Hindlimb muscle (tissue), 1 donor: ENCODE results near the gene LCNL1. TPM values are rescaled to one million over a fixed set of nuclear protein-coding genes. Genes with fewer than 3 reads are reported as not detected.
"Not testable (repeated sequence)": the region's sequence is repeated elsewhere in the genome, so short reads cannot be mapped to it uniquely, and the experiment has no call there.

Experiments
- DNase-seq: peaks from one replicate; pipeline ENCODE4 v3.0.0-alpha.2; 2013
- polyA plus RNA-seq: library from polyadenylated mRNA; unstranded; fragments of 120-200 nt; gene quantifications from one replicate; pipeline ENCODE4 v1.2.1, GENCODE V29; 2013; ENCODE audit not compliant: insufficient read length

The LCNL1 gene
- polyA plus RNA-seq, 1 donor, result 0.85 TPM

GRCh38 chr9:136995362-136995761 is 12.6 kb downstream of the LCNL1 start:
- DNase-seq, result no peak

DNA sequence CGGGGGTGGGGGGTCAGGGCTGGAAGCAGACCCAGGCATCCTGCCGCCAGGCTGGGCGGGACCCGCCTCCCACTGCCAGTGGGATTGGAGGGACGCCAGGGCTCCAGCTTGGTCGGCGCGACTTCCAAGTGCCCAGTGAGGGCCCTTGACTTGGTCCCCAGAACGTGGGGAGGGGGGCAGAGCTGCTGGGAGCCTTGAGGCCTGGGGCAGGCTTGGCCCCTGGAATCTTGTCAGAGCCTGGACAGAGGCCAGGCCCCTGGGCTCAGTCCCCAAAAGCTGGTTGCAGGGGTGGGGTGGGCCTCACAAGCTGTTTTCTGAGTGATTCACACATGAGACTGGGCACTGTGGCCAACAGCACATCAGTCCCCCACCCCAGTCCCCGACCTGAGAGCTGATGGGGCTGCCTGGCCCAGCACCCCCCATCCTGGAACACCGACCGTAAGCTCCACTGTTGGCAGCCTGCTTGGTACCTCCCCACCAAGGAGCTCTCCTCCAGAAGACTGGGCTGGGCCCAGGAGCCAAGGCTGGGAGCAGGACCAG is 13.0 kb downstream of the LCNL1 start:
- no peak for DNase-seq

GRCh38 chr9:136996361-136997292 is 13.8 kb downstream of the LCNL1 start, which contains the start of gene CLIC3:
CLIC3 (minus strand) TSS chr9:136996568; CDS start chr9:136996543, 25 bp downstream.
- no peak for DNase-seq

DNA sequence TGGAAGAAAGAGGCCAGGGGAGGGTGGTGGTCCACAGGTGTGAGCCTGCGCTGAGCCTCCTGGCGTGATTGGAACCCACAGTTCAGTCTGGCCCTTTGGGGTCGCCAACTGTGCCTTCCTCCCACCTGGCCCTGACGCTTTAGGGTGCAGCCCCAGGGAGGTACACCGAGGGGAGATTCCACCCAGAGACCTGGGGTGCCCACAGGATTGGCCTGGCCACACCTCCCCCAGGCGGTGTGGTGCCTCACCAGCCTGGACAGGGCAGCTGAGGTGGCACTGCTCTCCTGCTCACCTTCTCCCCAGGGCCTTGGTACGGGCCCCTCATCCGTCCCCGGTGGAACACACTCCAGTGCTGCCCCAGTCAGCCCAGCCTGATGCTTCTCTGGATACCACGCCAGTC is 14.6 kb downstream of the LCNL1 start:
- no peak for DNase-seq

- DNase-seq, result no peak
Observed at GRCh38 chr9:136997830-136998234, 15.0 kb downstream of the LCNL1 start.

GRCh38 chr9:137000177-137000930 is 17.6 kb downstream of the LCNL1 start:
- DNase-seq, result no peak

GRCh38 chr9:137001857-137002645 is 19.3 kb downstream of the LCNL1 start:
- DNase-seq, result no peak

- DNase-seq, result no peak
Observed at GRCh38 chr9:137002646-137003041, 19.9 kb downstream of the LCNL1 start.

GRCh38 chr9:137004285-137004684 is 21.5 kb downstream of the LCNL1 start:
- not testable (repeated sequence) for DNase-seq

DNA sequence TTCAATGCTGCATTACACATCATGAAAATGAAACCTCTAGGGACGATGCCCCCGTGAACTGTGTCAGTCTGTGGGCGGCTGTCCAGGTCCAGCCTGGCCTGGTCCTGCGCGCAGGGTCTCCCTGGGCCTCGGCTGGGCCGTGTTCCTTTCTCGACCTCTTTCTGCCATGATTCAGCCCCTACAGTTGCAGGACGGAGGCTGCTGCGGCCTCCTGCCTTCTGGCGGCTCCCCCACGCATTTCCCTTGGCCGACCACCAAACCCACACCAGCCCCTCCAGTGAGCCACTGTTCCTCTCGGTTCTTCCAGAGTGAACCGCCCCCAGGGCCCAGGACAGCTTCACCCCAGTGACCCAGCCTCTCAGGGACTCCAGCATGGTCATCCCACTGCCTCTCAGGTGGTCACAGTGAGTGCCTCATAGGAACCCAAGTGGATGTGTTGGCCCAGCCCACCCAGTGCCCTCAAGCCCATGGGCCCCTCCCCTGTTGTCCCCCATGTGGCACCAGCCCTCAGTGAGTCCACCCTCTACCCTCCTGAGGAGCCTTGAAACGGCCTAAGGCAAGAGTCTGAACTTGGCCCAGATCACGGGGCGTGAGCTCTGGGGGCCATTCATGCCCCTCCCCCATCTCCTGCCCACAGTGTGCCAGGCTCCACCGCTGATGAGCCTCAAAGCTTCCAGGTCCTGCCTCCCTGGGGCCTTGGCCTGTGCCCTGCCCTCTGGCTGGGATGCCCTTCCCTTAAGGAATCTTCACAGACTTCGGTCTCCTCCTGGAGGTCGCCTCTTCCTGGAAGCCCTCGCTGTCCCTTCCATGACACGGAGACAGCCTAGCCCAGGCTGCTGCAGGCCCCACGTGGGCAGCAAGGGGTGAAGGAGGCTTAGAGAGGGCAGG is 23.6 kb downstream of the LCNL1 start:
- no peak for DNase-seq

DNA sequence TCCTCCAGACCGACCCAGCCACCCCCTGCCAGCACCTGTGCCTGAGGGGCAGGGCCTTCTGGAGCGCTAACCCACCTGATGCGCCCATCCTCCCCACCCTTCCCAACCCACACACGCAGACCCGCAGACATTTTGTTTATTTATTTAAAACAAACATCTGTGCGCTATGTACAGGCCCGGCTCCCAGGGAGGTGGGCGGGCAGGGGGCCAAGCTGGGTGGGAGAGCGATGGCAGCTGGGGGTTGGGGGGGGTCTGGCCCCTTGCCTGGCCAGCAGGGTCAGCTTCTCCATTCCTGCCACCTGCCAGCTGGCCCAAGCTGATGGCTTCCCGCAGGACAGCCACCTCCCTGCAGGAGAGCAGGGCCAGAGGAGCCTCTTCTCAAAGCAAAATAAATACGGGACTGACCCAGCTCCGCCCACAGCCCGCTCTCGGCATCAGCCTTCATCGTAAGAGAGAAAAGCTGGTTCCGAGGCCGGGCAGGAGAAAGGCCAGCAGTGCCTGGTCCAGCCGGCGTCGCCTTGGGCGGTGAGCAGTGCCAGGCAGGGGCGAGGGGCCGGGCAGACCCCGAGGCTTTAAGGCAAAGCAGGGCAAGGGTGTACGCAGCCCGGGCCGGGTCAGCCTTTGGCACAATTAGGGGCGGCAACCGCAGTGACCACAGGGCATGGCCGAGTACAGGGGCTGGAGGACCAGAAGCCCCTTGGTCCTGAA is 24.5 kb downstream of the LCNL1 start:
- DNase-seq, result no peak

GRCh38 chr9:137007816-137008270 is 25.1 kb downstream of the LCNL1 start:
- no peak for DNase-seq

DNA sequence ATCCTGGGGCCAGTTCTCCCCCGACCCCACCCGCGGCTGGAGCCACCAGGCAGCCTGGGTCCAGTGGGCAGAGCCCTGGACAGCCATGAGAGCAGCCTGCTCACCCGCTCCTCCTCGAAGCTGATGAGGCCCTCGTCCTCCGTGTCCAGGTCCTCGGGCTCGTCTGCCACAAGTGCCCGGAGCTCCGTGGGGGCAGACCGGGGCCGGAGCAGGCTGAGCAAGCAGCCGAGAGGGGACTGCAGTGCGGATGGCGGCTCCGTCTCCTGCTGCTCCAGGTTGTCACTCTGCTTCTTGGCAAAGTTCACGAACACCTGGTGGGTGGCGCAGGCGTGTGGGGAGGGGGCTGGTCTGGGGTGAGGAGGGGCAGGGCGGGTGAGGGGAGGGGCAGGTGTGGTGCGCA is 25.5 kb downstream of the LCNL1 start:
- DNase-seq, result no peak

DNA sequence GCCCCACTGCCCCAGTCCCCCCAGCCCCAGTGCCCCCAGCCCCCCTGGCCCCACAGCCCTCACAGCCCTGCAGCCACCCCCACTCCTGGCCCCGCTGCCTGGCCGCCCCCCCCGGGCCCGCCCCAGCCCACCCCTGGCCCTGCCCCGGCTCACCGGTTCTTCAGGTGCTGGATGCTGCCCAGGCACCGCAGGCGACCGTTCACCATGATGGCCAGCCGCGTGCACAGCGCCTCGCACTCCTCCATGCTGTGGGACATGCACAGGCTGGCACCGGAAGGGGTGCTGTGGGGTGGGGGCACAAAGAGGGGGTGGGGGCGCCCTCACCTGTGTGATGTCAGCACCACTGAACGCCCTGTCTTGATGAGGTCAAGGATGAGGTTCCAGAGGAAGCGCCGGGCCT is 26.4 kb downstream of the LCNL1 start:
- no peak for DNase-seq

DNA sequence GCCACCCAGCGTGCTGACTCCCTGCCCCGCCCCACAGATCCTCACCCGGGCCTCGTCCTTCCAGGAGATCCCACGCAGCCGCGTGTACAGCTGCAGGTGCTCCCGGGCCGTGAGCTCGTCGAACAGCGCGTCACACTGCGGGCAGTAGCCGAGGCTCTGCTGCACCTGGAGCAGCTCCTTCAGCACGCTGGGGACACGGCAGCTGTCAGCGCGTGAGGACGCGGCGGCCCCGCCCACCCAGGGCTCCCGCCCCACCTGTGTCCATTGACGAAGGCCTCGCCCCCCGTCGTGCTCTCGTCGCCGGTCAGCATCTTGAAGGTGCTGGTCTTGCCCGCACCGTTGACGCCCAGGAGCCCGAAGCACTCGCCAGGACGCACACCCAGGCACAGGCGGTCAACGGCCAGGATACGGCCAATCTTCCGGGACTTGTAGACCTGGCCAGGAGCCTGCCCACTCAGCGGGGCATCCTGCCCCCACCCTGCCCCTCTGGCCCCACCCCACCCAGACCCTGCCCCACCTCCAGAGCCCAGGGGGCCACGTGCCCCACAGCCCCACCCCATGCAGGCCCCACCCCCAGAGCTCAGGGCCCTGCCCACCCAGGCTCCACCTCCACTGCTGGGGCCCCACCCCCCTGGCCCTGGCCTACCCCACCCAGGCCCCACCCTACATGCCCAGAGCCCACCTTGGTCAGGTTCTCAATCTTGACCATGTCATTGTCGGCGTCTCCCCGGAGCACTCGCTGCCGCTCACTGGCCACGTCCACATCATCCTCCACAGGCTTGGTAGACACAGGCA is 27.3 kb downstream of the LCNL1 start:
- DNase-seq, result no peak

GRCh38 chr9:137011156-137011555 is 28.4 kb downstream of the LCNL1 start:
- no peak for DNase-seq

- DNase-seq, result no peak
Observed at GRCh38 chr9:137011907-137012675, 29.3 kb downstream of the LCNL1 start.

GRCh38 chr9:137012694-137013570 is 30.1 kb downstream of the LCNL1 start:
- no peak for DNase-seq
